H1 (cell line): ENCODE results near the gene FAM83G.

Source experiments
- ASH2L ChIP-seq: fragments of 200-600, 300-600 bp; sonication (generic); IDR thresholded peaks from one replicate; pipeline ENCODE4 v1.7.1; 2017; ENCODE audit warnings: low read length
- CEBPB ChIP-seq: IDR thresholded peaks from 2 replicates; pipeline ENCODE4 v1.6.1; 2012; ENCODE audit warnings: low read depth, low read length
- CTCF ChIP-seq, 3 experiments: IDR thresholded peaks; 1 replicate in 2 of 3; 2 replicates in 1 of 3; pipeline versions ENCODE4 v1.5.1 to v1.6.1; 2011; ENCODE audit warnings: low read length in 3 of 3, mild to moderate bottlenecking in 3 of 3, inconsistent platforms in 2 of 3, low read depth in 1 of 3, moderate library complexity in 1 of 3; ENCODE audit not compliant: insufficient read depth in 1 of 3; ENCODE audit errors: control extremely low read depth in 1 of 3
- KDM1A ChIP-seq: fragments of 200-600, 300-600 bp; sonication (generic); IDR thresholded peaks from 2 replicates; pipeline ENCODE4 v1.7.1; 2016; ENCODE audit warnings: mild to moderate bottlenecking, low read length, borderline replicate concordance

GRCh38 chr17:19018600-19018950, 14.0 kb upstream of the FAM83G start:
- no peak for TF ChIP-seq CTCF (IDR thresholded peaks at IDR 0.05; ENCODE audit: control extremely low read depth in 1 of 3, insufficient read depth in 1 of 3, low read depth in 1 of 3, low read length in 3 of 3)
- no peak for TF ChIP-seq CEBPB
- TF ChIP-seq ASH2L = no peak
- TF ChIP-seq KDM1A = no peak
